Measurements from ENCODE around the gene POLR2H. TPM values are rescaled to one million over a fixed set of nuclear protein-coding genes. Genes with fewer than 3 reads are reported as not detected.
A peak's percentile ranks its signal among the peaks of the same experiment; 100 is the strongest.

Gene POLR2H
- total RNA-seq, 1 experiment from 2014 or later, result 133 TPM

- Mint-ChIP-seq H3K4me1 (peaks cover 11% of the 10 kb centered on the region), H3K4me3 (no peak overlapping the region), H3K36me3 (peaks cover 11% of the 10 kb centered on the region), H3K27ac (peak overlapping the region; percentile 48), H3K27me3 (ENCODE audit: low read depth) (no peaks in the 10 kb centered on the region), H3K9me3 (no peaks in the 10 kb centered on the region)
- ChIA-PET POLR2A (interaction anchor here (1.2 kb wide), 1 partner anchor 11 kb away, joined by 9 read pairs; no protein-coding TSS in a partner anchor), CTCF (interaction anchor here (0.8 to 2.3 kb wide), 5 partner anchors 9 to 162 kb away, joined by 3 to 9 read pairs (median 3); partner anchors contain the start of genes FAM131A and THPO)
- no peak for DNase-seq (ENCODE audit: low spot score)
- TF ChIP-seq ERG (CRISPR knock-in tag; IDR thresholded peaks at IDR 0.05) (no peak), ZNF138 (CRISPR knock-in tag; conservative IDR thresholded peaks at IDR 0.05) (no peak), ZNF671 (CRISPR knock-in tag; IDR thresholded peaks at IDR 0.05) (no peak), GTF2I (CRISPR knock-in tag; conservative IDR thresholded peaks at IDR 0.05) (no peak), TCF7 (CRISPR knock-in tag; IDR thresholded peaks at IDR 0.05; ENCODE audit: low read depth) (no peak), ZBTB43 (CRISPR knock-in tag; IDR thresholded peaks at IDR 0.05) (no peak), E2F5 (CRISPR knock-in tag; IDR thresholded peaks at IDR 0.05) (no peak)
- no peak for ATAC-seq
Measured at GRCh38 chr3:184351511-184352148, 9.9 kb upstream of the POLR2H start.

- ChIA-PET POLR2A (interaction anchor here (1.2 kb wide), 1 partner anchor 10 kb away, joined by 9 read pairs; no protein-coding TSS in a partner anchor), CTCF (interaction anchor here (0.5 to 2.3 kb wide), 6 partner anchors 11 to 115 kb away, joined by 3 to 9 read pairs (median 4); partner anchors contain the start of genes FAM131A and THPO)
- Mint-ChIP-seq H3K27ac (peak overlapping the region; percentile 23), H3K36me3 (peaks cover 14% of the 10 kb centered on the region), H3K4me3 (no peak overlapping the region), H3K27me3 (ENCODE audit: low read depth) (no peaks in the 10 kb centered on the region), H3K9me3 (no peaks in the 10 kb centered on the region), H3K4me1 (peaks cover 11% of the 10 kb centered on the region)
- ATAC-seq (no peak), DNase-seq (ENCODE audit: low spot score) (no peak)
- TF ChIP-seq FOXK1 (CRISPR knock-in tag; IDR thresholded peaks at IDR 0.05) (no peak), NFATC4 (CRISPR knock-in tag; IDR thresholded peaks at IDR 0.05) (no peak), AFF4 (CRISPR knock-in tag; IDR thresholded peaks at IDR 0.05; ENCODE audit: borderline replicate concordance) (no peak), ZNF671 (CRISPR knock-in tag; IDR thresholded peaks at IDR 0.05) (no peak), HMGA2 (CRISPR knock-in tag; IDR thresholded peaks at IDR 0.05) (no peak), SMAD3 (CRISPR knock-in tag; IDR thresholded peaks at IDR 0.05; ENCODE audit: borderline replicate concordance) (no peak), ZSCAN18 (CRISPR knock-in tag; IDR thresholded peaks at IDR 0.05) (no peak), NR2C2 (CRISPR knock-in tag; IDR thresholded peaks at IDR 0.05) (no peak), GTF2I (CRISPR knock-in tag; conservative IDR thresholded peaks at IDR 0.05) (no peak), TEAD4 (CRISPR knock-in tag; IDR thresholded peaks at IDR 0.05) (no peak), RELA (CRISPR knock-in tag; IDR thresholded peaks at IDR 0.05; ENCODE audit: borderline replicate concordance) (no peak), JAZF1 (CRISPR knock-in tag; IDR thresholded peaks at IDR 0.05) (no peak), SOX15 (CRISPR knock-in tag; IDR thresholded peaks at IDR 0.05) (no peak), IRF1 (CRISPR knock-in tag; IDR thresholded peaks at IDR 0.05) (no peak), E2F4 (CRISPR knock-in tag; IDR thresholded peaks at IDR 0.05; ENCODE audit: borderline replicate concordance, low read depth) (no peak)
Measured at GRCh38 chr3:184352149-184352785, 9.2 kb upstream of the POLR2H start.

Data from WTC11 (cell line).